ENCODE measurements around the gene KRTAP10-5. TPM values are rescaled to one million over a fixed set of nuclear protein-coding genes. Genes with fewer than 3 reads are reported as not detected.

Gene KRTAP10-5
- total RNA-seq, 6 experiments from 2014 or later: not detected

DNA sequence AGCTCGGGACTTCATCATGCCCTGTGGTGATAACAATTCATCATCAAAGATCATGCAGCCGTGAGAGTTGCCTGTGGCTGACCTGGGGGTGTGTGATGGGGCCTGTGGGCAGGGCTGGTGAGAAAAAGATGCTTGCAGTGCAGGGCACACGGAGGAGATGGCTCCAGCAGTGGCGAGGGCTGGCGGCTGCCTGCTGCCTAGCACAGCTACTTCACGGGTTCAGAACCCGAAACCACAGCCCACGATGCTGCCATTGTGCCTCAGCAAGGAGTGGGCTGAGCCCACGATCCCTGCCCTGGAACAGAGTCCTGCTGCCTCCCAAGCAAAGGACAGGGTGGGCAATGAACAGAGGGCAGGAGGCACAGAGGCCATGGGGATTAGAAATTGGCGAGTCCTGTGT lies 45.9 kb upstream of the KRTAP10-5 start:
- TF ChIP-seq POLR2A (IDR thresholded peaks at IDR 0.05) (no peak), CTCF (IDR thresholded peaks at IDR 0.05) (no peak)
- no peak for DNase-seq
- H3K9me3 ChIP-seq: peaks cover 0 to 3% (median 0%) of the 10 kb centered on the region in 4 donors
- intact Hi-C loops (cut with DNase I): no loop called here
- WGBS (ENCODE audit: insufficient coverage, low coverage, low lambda C conversion rate, missing lambda C conversion rate): 81% methylated on average over 2 of the region's 10 CpGs
- H3K4me3 ChIP-seq: no peak overlapping the region
- H3K4me1 ChIP-seq: no peaks in the 10 kb centered on the region
- ATAC-seq: no peak
- H3K27ac ChIP-seq: no peak overlapping the region
- no peaks in the 10 kb centered on the region for H3K36me3 ChIP-seq
- H3K27me3 ChIP-seq: no peaks in the 10 kb centered on the region

DNA sequence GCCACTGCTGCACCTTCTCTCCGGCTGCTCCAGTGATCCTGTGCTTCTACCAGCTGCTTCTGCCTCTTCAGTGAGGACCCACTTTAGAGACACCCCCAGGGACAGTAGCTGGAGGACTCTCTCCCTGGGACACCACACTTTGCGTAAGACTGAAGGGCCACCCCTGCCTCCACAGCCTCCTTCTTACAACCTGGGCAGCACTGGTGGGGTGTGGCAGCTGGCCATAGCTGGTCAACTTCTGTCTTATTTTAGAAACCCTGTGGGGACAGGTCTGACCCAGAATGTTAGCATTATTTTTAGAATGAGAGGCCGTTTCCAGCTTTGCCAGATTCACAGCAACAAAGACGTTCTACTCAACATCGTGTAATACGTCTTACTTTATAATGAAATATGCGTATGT lies 45.4 kb upstream of the KRTAP10-5 start:
- intact Hi-C loops (cut with DNase I): no loop called here

GRCh38 chr21:44623575-44623974 lies 43.2 kb upstream of the KRTAP10-5 start:
- Histone ChIP-seq H3K4me3 (no peak overlapping the region), H3K27me3 (no peaks in the 10 kb centered on the region), H3K27ac (no peak overlapping the region), H3K36me3 (no peaks in the 10 kb centered on the region), H3K4me1 (no peaks in the 10 kb centered on the region), H3K9me3 (no peaks in the 10 kb centered on the region)
- intact Hi-C loops (cut with DNase I): no loop called here
- ATAC-seq: no peak
- TF ChIP-seq POLR2A (IDR thresholded peaks at IDR 0.05): no peak
- TF ChIP-seq CTCF (IDR thresholded peaks at IDR 0.05): no peak
- no peak for DNase-seq

More for the DNA sequence above, 45.4 kb upstream of the KRTAP10-5 start:
- H3K4me3 ChIP-seq: no peak overlapping the region
- ATAC-seq: no peak
- 73% methylated on average over 6 of the region's 7 CpGs for WGBS (ENCODE audit: insufficient coverage, low coverage, low lambda C conversion rate, missing lambda C conversion rate)
- no peaks in the 10 kb centered on the region for H3K4me1 ChIP-seq
- H3K36me3 ChIP-seq: no peaks in the 10 kb centered on the region
- no peak for TF ChIP-seq CTCF (IDR thresholded peaks at IDR 0.05)
- no peak for TF ChIP-seq POLR2A (IDR thresholded peaks at IDR 0.05)
- no peaks in the 10 kb centered on the region for H3K9me3 ChIP-seq
- H3K27me3 ChIP-seq: no peaks in the 10 kb centered on the region
- no peak overlapping the region for H3K27ac ChIP-seq
- DNase-seq: no peak

DNA sequence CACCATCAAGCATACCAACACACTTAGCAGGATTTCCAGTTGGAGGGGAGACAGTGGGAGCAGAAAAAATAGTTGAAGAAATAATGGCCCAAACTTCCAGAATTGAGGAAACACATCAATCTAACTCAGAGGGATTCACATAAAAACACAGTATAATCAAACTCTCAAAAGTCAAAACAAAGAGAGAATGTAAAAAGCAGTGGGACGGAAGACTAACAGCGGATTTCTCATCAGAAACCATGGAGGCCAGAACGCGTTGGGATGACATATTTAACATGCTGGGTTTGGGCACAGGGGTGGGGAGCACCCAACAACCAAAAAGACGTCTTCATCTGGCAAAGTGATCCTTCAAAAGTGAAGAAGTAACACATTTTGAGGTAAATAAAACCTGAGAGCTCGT lies 39.5 kb upstream of the KRTAP10-5 start:
- no peak for DNase-seq
- intact Hi-C loops (cut with DNase I): no loop called here
- no peaks in the 10 kb centered on the region for H3K4me1 ChIP-seq
- no peaks in the 10 kb centered on the region for H3K9me3 ChIP-seq
- H3K27ac ChIP-seq: no peak overlapping the region
- no peaks in the 10 kb centered on the region for H3K36me3 ChIP-seq
- ATAC-seq: no peak
- TF ChIP-seq POLR2A (IDR thresholded peaks at IDR 0.05) (no peak), CTCF (IDR thresholded peaks at IDR 0.05) (no peak)
- no peaks in the 10 kb centered on the region for H3K27me3 ChIP-seq
- no peak overlapping the region for H3K4me3 ChIP-seq
- 78% methylated on average over 6 of the region's 6 CpGs for WGBS (ENCODE audit: insufficient coverage, low coverage, low lambda C conversion rate, missing lambda C conversion rate)

GRCh38 chr21:44618909-44619308 lies 38.5 kb upstream of the KRTAP10-5 start:
- ATAC-seq (peak; percentile 26 to 58 (median 38)), DNase-seq (peak in 1 of 3 donors; percentile 44)
- Histone ChIP-seq H3K27ac (no peak overlapping the region), H3K27me3 (no peaks in the 10 kb centered on the region), H3K9me3 (no peaks in the 10 kb centered on the region), H3K36me3 (no peaks in the 10 kb centered on the region), H3K4me3 (no peak overlapping the region), H3K4me1 (no peaks in the 10 kb centered on the region)
- 59% methylated on average over 3 of the region's 3 CpGs for WGBS (ENCODE audit: insufficient coverage, low coverage, low lambda C conversion rate, missing lambda C conversion rate)
- intact Hi-C loops (cut with DNase I): no loop called here
- TF ChIP-seq CTCF (IDR thresholded peaks at IDR 0.05): no peak
- no peak for TF ChIP-seq POLR2A (IDR thresholded peaks at IDR 0.05)

Data from right lobe of liver (tissue), 6 donors.